ENCODE measurements around the gene TECPR1.

- TF ChIP-seq EZH2 (IDR thresholded peaks at IDR 0.05) = no peak
- TF ChIP-seq CTCF (IDR thresholded peaks at IDR 0.05) = no peak
Measured at GRCh38 chr7:98238976-98239375, 13.1 kb downstream of the TECPR1 start.

Measured in neural progenitor cell (in vitro differentiated cells).